CD14-positive monocyte (primary cell): ENCODE results near the gene ARHGAP45. TPM values are rescaled to one million over a fixed set of nuclear protein-coding genes. Genes with fewer than 3 reads are reported as not detected.

Experiments
- DNase-seq, 3 donors: peaks; one replicate each; pipeline ENCODE4 v3.0.0-alpha.2; 2011 to 2022
- H2AFZ ChIP-seq: 2 replicates; pipeline ENCODE4 v1.6.0; 2012; ENCODE audit warnings: mild to moderate bottlenecking, low read depth, low read length, inconsistent platforms; ENCODE audit not compliant: insufficient read depth, poor library complexity, severe bottlenecking
- H3K27ac ChIP-seq, 2 donors: 1 replicate in 1 of 2; 2 replicates in 1 of 2; pipeline ENCODE4 v1.5.1; 2012 to 2013; ENCODE audit warnings: low read length in 2 of 2, control low read depth in 1 of 2, inconsistent platforms in 1 of 2, low read depth in 1 of 2, mild to moderate bottlenecking in 1 of 2
- H3K27me3 ChIP-seq, 2 donors: one replicate each; pipeline versions ENCODE4 v1.6.0 to v1.6.1; 2011 to 2013; ENCODE audit warnings: low read length in 2 of 2; ENCODE audit not compliant: control insufficient read depth in 2 of 2, insufficient read depth in 2 of 2
- H3K36me3 ChIP-seq, 2 donors: replicated peaks in 1 of 2; 1 replicate in 1 of 2; 2 replicates in 1 of 2; pipeline versions ENCODE4 v1.5.1 to v1.6.1; 2012 to 2013; ENCODE audit warnings: low read length in 2 of 2, control low read depth in 1 of 2, inconsistent platforms in 1 of 2, mild to moderate bottlenecking in 1 of 2; ENCODE audit not compliant: insufficient read depth in 2 of 2, control insufficient read depth in 1 of 2
- H3K4me1 ChIP-seq, 2 donors: 1 replicate in 1 of 2; 2 replicates in 1 of 2; pipeline versions ENCODE4 v1.5.1 to v1.6.1; 2012 to 2013; ENCODE audit warnings: low read length in 2 of 2, control low read depth in 1 of 2, inconsistent platforms in 1 of 2, mild to moderate bottlenecking in 1 of 2, moderate library complexity in 1 of 2; ENCODE audit not compliant: insufficient read depth in 2 of 2, control insufficient read depth in 1 of 2
- H3K4me2 ChIP-seq: replicated peaks from 2 replicates; pipeline ENCODE3; 2012; ENCODE audit warnings: low read length, moderate library complexity, mild to moderate bottlenecking; ENCODE audit not compliant: poor library complexity, severe bottlenecking; ENCODE audit errors: extremely low read depth
- H3K4me3 ChIP-seq, 3 experiments: fragments of 200-600 bp in 1 of 3; sonication (generic) in 1 of 3; replicated peaks in 1 of 3; 1 replicate in 2 of 3; 2 replicates in 1 of 3; pipeline ENCODE4 v1.5.1; 2011 to 2013; ENCODE audit warnings: low read length in 3 of 3, mild to moderate bottlenecking in 3 of 3, control low read depth in 2 of 3, low read depth in 2 of 3, inconsistent platforms in 1 of 3, moderate library complexity in 1 of 3
- H3K79me2 ChIP-seq: 2 replicates; pipeline ENCODE4 v1.6.0; 2012; ENCODE audit warnings: mild to moderate bottlenecking, control low read depth, inconsistent platforms, low read length, moderate library complexity; ENCODE audit not compliant: insufficient read depth
- H3K9ac ChIP-seq: 2 replicates; pipeline ENCODE4 v1.6.0; 2017; ENCODE audit warnings: low read length, mild to moderate bottlenecking; ENCODE audit not compliant: insufficient read depth, poor library complexity, severe bottlenecking
- H3K9me3 ChIP-seq, 2 donors: replicated peaks in 1 of 2; 1 replicate in 1 of 2; 2 replicates in 1 of 2; pipeline versions ENCODE4 v1.5.1 to v1.6.1; 2012 to 2013; ENCODE audit warnings: low read length in 2 of 2, control low read depth in 1 of 2; ENCODE audit not compliant: control insufficient read depth in 1 of 2, insufficient read depth in 1 of 2
- H4K20me1 ChIP-seq: 2 replicates; pipeline ENCODE4 v1.6.0; 2012; ENCODE audit warnings: mild to moderate bottlenecking, low read length, control low read depth, moderate library complexity; ENCODE audit not compliant: insufficient read depth
- H3K27ac Mint-ChIP-seq, 7 donors: one replicate each; pipeline ENCODE4 v1.8.0; 2020; ENCODE audit warnings: mild to moderate bottlenecking in 7 of 7, mixed read lengths in 7 of 7, moderate library complexity in 6 of 7, inconsistent platforms in 2 of 7
- H3K27me3 Mint-ChIP-seq, 3 donors: one replicate each; pipeline ENCODE4 v1.8.0; 2021 to 2022; ENCODE audit warnings: low read depth in 3 of 3, mild to moderate bottlenecking in 3 of 3, mixed read lengths in 3 of 3, moderate library complexity in 3 of 3, inconsistent platforms in 1 of 3
- H3K36me3 Mint-ChIP-seq, 2 donors: one replicate each; pipeline ENCODE4 v1.8.0; 2020; ENCODE audit warnings: mixed read lengths in 2 of 2, inconsistent platforms in 1 of 2, mild to moderate bottlenecking in 1 of 2
- H3K4me1 Mint-ChIP-seq: one replicate; pipeline ENCODE4 v1.8.0; 2020; ENCODE audit warnings: mild to moderate bottlenecking, mixed read lengths
- H3K4me3 Mint-ChIP-seq, 2 donors: one replicate each; pipeline ENCODE4 v1.8.0; 2020; ENCODE audit warnings: mild to moderate bottlenecking in 2 of 2, mixed read lengths in 2 of 2, moderate library complexity in 1 of 2
- H3K9me3 Mint-ChIP-seq, 7 donors: one replicate each; pipeline ENCODE4 v1.8.0; 2020 to 2022; ENCODE audit warnings: mixed read lengths in 7 of 7, mild to moderate bottlenecking in 6 of 7, moderate library complexity in 6 of 7, inconsistent platforms in 2 of 7
- WGBS: methylation state at CpG from one replicate; pipeline ENCODE4 v1.1.5; 2013; ENCODE audit warnings: missing lambda C conversion rate; ENCODE audit not compliant: insufficient coverage; 5-methylcytosine and 5-hydroxymethylcytosine counted together
- intact Hi-C, 2 donors: fragments of 100-400 bp; cut with micrococcal nuclease; formaldehyde crosslinking; loops; one replicate each; pipeline versions ENCODE4 v1.15.0 to v1.15.1; 2023
- polyA plus RNA-seq, 3 donors: library from polyadenylated mRNA; depleted of rRNA in 1 of 3; unstranded in 2 of 3; stranded (reverse) in 1 of 3; fragments of 300-500 nt in 2 of 3; fragments of >200 nt in 1 of 3; fragmentation: Illumina TruSeq in 2 of 3; gene quantifications; 1 replicate in 2 of 3; 2 replicates in 1 of 3; pipeline ENCODE4 v1.2.3, GENCODE V29; 2012 to 2021
- TF ChIP-seq, protein P1 (sequence below): fragments of 200-600 bp; IDR thresholded peaks from one replicate; pipeline ENCODE4 v1.8.0; 2022; ENCODE audit warnings: antibody characterized with exemption, mild to moderate bottlenecking

The ARHGAP45 gene
- polyA plus RNA-seq, 3 donors, result 108 to 308 (median 137) TPM

DNA sequence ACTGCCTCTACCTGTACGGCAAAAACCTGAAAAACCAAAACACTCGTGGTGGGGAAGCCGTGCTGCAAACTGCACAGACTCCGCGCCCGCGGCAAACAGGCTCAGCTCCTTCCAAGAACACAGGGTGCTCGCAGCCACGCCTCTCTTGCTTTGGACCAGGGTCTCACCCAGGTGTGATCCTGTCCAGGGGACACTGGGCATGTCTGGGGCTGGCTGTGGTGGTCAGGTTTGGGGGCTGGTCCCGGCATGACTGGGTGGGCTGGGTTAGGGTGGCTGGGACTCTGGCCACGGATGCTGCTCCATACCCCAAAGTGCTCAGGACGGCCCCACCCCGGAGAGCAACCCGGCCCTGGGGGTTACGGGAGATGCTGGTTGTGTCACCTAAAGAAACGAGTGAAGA, 50.7 kb downstream of the ARHGAP45 start:
- Histone ChIP-seq H3K27ac (no peak overlapping the region), H3K9ac (no peak overlapping the region), H3K9me3 (no peaks in the 10 kb centered on the region), H4K20me1 (peaks cover 89% of the 10 kb centered on the region), H2AFZ (no peak overlapping the region), H3K36me3 (peaks cover 81 to 86% of the 10 kb centered on the region in 2 donors), H3K4me2 (no peak overlapping the region), H3K4me1 (peaks cover 8 to 14% of the 10 kb centered on the region in 2 donors), H3K79me2 (peaks cover 4% of the 10 kb centered on the region), H3K27me3 (no peaks in the 10 kb centered on the region), H3K4me3 (no peak overlapping the region)
- Mint-ChIP-seq H3K36me3 (peaks cover 44 to 86% of the 10 kb centered on the region in 2 donors), H3K27me3 (peaks cover 0 to 3% (median 0%) of the 10 kb centered on the region in 3 donors), H3K4me3 (no peak overlapping the region), H3K4me1 (peaks cover 8% of the 10 kb centered on the region), H3K27ac (no peak overlapping the region), H3K9me3 (peaks cover 0 to 2% (median 0%) of the 10 kb centered on the region in 7 donors)
- no peak for DNase-seq
- intact Hi-C loops, result no loop called here
- TF ChIP-seq, protein P1, sequence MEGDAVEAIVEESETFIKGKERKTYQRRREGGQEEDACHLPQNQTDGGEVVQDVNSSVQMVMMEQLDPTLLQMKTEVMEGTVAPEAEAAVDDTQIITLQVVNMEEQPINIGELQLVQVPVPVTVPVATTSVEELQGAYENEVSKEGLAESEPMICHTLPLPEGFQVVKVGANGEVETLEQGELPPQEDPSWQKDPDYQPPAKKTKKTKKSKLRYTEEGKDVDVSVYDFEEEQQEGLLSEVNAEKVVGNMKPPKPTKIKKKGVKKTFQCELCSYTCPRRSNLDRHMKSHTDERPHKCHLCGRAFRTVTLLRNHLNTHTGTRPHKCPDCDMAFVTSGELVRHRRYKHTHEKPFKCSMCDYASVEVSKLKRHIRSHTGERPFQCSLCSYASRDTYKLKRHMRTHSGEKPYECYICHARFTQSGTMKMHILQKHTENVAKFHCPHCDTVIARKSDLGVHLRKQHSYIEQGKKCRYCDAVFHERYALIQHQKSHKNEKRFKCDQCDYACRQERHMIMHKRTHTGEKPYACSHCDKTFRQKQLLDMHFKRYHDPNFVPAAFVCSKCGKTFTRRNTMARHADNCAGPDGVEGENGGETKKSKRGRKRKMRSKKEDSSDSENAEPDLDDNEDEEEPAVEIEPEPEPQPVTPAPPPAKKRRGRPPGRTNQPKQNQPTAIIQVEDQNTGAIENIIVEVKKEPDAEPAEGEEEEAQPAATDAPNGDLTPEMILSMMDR, result no peak
- WGBS, result 92% methylated on average over 11 of the region's 16 CpGs

DNA sequence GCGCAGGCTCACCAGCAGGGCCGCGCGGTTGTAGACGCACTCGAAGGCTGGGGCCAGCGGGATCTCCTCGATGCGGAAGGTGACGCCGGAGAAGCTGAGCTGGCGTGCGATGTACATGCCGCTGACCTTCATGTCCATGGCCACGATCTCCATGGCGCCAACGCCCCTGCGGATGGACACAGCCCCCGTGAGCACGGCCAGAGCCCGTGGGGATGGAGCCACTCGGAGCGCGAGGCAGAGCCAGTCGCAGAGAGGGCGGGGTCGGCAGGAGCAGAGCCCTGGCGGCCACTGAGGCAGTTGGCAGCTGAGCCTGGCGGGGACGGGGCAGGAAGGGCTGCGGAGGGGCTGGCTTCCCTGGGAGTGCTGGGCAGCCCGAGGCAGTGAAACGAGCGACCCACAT, 52.0 kb downstream of the ARHGAP45 start:
- 94% methylated on average over 34 of the region's 34 CpGs for WGBS

More for the DNA sequence above, 52.0 kb downstream of the ARHGAP45 start:
- no peak overlapping the region for H3K27ac ChIP-seq
- peaks cover 0 to 3% (median 0%) of the 10 kb centered on the region in 3 donors for H3K27me3 Mint-ChIP-seq
- no peak for DNase-seq
- TF ChIP-seq, protein P1, result no peak
- H3K9me3 Mint-ChIP-seq, result peaks cover 0 to 3% (median 0%) of the 10 kb centered on the region in 7 donors
- H3K9ac ChIP-seq, result no peak overlapping the region
- no peaks in the 10 kb centered on the region for H3K27me3 ChIP-seq
- H4K20me1 ChIP-seq, result peaks cover 89% of the 10 kb centered on the region
- H3K4me3 ChIP-seq, result no peak overlapping the region
- peaks cover under 1 to 4% of the 10 kb centered on the region in 2 donors for H3K4me1 ChIP-seq
- H3K27ac Mint-ChIP-seq, result no peak overlapping the region
- H3K79me2 ChIP-seq, result peaks cover 4% of the 10 kb centered on the region
- H2AFZ ChIP-seq, result no peak overlapping the region
- peaks cover 50 to 91% of the 10 kb centered on the region in 2 donors for H3K36me3 Mint-ChIP-seq
- no peak overlapping the region for H3K4me3 Mint-ChIP-seq
- H3K9me3 ChIP-seq, result no peaks in the 10 kb centered on the region
- intact Hi-C loops, result no loop called here
- H3K36me3 ChIP-seq, result peaks cover 87 to 93% of the 10 kb centered on the region in 2 donors
- H3K4me2 ChIP-seq, result no peak overlapping the region
- H3K4me1 Mint-ChIP-seq, result peaks cover under 1% of the 10 kb centered on the region
